H9 (cell line): ENCODE data around the gene TSPO. TPM values are rescaled to one million over a fixed set of nuclear protein-coding genes. Genes with fewer than 3 reads are reported as not detected.

Experiments
- DNase-seq: peaks from one replicate; pipeline ENCODE4 v3.0.0-alpha.2; 2017
- H2AFZ ChIP-seq: one replicate; pipeline ENCODE4 v1.6.1; 2013; ENCODE audit warnings: mild to moderate bottlenecking, low read length, control low read depth, moderate library complexity
- H2AK5ac ChIP-seq: 2 replicates; pipeline ENCODE4 v1.6.1; 2013; ENCODE audit warnings: low read length, control low read depth, mixed read lengths; ENCODE audit not compliant: insufficient read length
- H2BK120ac ChIP-seq: one replicate; pipeline ENCODE4 v1.6.1; 2013; ENCODE audit warnings: low read depth, mild to moderate bottlenecking, low read length, control low read depth, inconsistent platforms; ENCODE audit not compliant: poor library complexity, severe bottlenecking
- H2BK12ac ChIP-seq: 2 replicates; pipeline ENCODE4 v1.6.1; 2013; ENCODE audit warnings: low read length, control low read depth, mixed read lengths, low read depth; ENCODE audit not compliant: insufficient read length
- H2BK15ac ChIP-seq: 2 replicates; pipeline ENCODE4 v1.6.1; 2013; ENCODE audit warnings: low read depth, low read length, control low read depth
- H2BK20ac ChIP-seq: one replicate; pipeline ENCODE4 v1.6.1; 2013; ENCODE audit warnings: low read depth, mild to moderate bottlenecking, low read length, control low read depth, inconsistent platforms; ENCODE audit not compliant: poor library complexity, severe bottlenecking
- H2BK5ac ChIP-seq: 2 replicates; pipeline ENCODE4 v1.6.1; 2013; ENCODE audit warnings: low read length, control low read depth, mixed read lengths; ENCODE audit not compliant: insufficient read length
- H3K14ac ChIP-seq: 2 replicates; pipeline ENCODE4 v1.6.1; 2013; ENCODE audit warnings: low read length, control low read depth; ENCODE audit not compliant: insufficient read depth
- H3K18ac ChIP-seq: 2 replicates; pipeline ENCODE4 v1.6.1; 2013; ENCODE audit warnings: low read depth, mild to moderate bottlenecking, mixed read lengths, low read length, control low read depth; ENCODE audit not compliant: insufficient read length
- H3K23ac ChIP-seq: 2 replicates; pipeline ENCODE4 v1.6.1; 2013; ENCODE audit warnings: low read length, control low read depth, mixed read lengths, low read depth; ENCODE audit not compliant: insufficient read length
- H3K23me2 ChIP-seq: 2 replicates; pipeline ENCODE4 v1.6.1; 2013; ENCODE audit warnings: low read depth, mild to moderate bottlenecking, mixed read lengths, low read length, control low read depth; ENCODE audit not compliant: insufficient read length, poor library complexity, severe bottlenecking
- H3K27ac ChIP-seq: 2 replicates; pipeline ENCODE4 v1.5.1; 2013; ENCODE audit warnings: low read length, control low read depth, mixed read lengths, low read depth; ENCODE audit not compliant: insufficient read length
- H3K27me3 ChIP-seq: 2 replicates; pipeline ENCODE4 v1.6.1; 2013; ENCODE audit warnings: low read length, control low read depth, inconsistent platforms; ENCODE audit not compliant: insufficient read depth
- H3K4ac ChIP-seq: 2 replicates; pipeline ENCODE4 v1.6.1; 2013; ENCODE audit warnings: low read depth, mild to moderate bottlenecking, control low read depth, inconsistent platforms, low read length, moderate library complexity
- H3K4me1 ChIP-seq: 2 replicates; pipeline ENCODE4 v1.6.1; 2013; ENCODE audit warnings: low read length, control low read depth, inconsistent platforms; ENCODE audit not compliant: insufficient read depth
- H3K4me2 ChIP-seq: 2 replicates; pipeline ENCODE4 v1.6.1; 2013; ENCODE audit warnings: low read length, control low read depth, mixed read lengths; ENCODE audit not compliant: insufficient read length, insufficient read depth
- H3K56ac ChIP-seq: 2 replicates; pipeline ENCODE4 v1.6.1; 2013; ENCODE audit warnings: low read depth, mild to moderate bottlenecking, mixed read lengths, low read length, control low read depth; ENCODE audit not compliant: insufficient read length
- H3K79me1 ChIP-seq: 2 replicates; pipeline ENCODE4 v1.6.1; 2013; ENCODE audit warnings: low read depth, mild to moderate bottlenecking, moderate library complexity, low read length, control low read depth, inconsistent platforms; ENCODE audit not compliant: insufficient read depth, poor library complexity, severe bottlenecking
- H3K79me2 ChIP-seq: 2 replicates; pipeline ENCODE4 v1.6.1; 2013; ENCODE audit warnings: low read length, control low read depth, inconsistent platforms; ENCODE audit not compliant: insufficient read depth
- H3K9ac ChIP-seq: 2 replicates; pipeline ENCODE4 v1.6.1; 2013; ENCODE audit warnings: low read length, control low read depth, mixed read lengths; ENCODE audit not compliant: insufficient read length; ENCODE audit errors: extremely low read depth
- H3K9me3 ChIP-seq: one replicate; pipeline ENCODE4 v1.6.1; 2013; ENCODE audit warnings: low read depth, low read length, inconsistent platforms; ENCODE audit not compliant: control insufficient read depth
- H3T11ph ChIP-seq: one replicate; pipeline ENCODE4 v1.6.1; 2013; ENCODE audit warnings: mild to moderate bottlenecking, low read length, control low read depth, inconsistent platforms
- H4K20me1 ChIP-seq: one replicate; pipeline ENCODE4 v1.6.1; 2013; ENCODE audit not compliant: control insufficient read depth, insufficient read length, insufficient read depth
- H4K5ac ChIP-seq: 2 replicates; pipeline ENCODE4 v1.6.1; 2013; ENCODE audit warnings: low read depth, mild to moderate bottlenecking, mixed read lengths, low read length, control low read depth; ENCODE audit not compliant: insufficient read length
- H4K8ac ChIP-seq: replicated peaks from 2 replicates; pipeline ENCODE4 v1.6.1; 2013; ENCODE audit warnings: low read length, control low read depth, mixed read lengths, low read depth; ENCODE audit not compliant: insufficient read length
- H4K91ac ChIP-seq: 2 replicates; pipeline ENCODE4 v1.6.1; 2013; ENCODE audit warnings: low read depth, mild to moderate bottlenecking, moderate library complexity, mixed read lengths, low read length, control low read depth; ENCODE audit not compliant: insufficient read length
- H3K27ac Mint-ChIP-seq, 3 experiments: 2 replicates in 2 of 3; 3 replicates in 1 of 3; pipeline ENCODE4 v1.8.0; 2020 to 2021; ENCODE audit warnings: mixed read lengths in 3 of 3, mild to moderate bottlenecking in 1 of 3, moderate library complexity in 1 of 3
- H3K27me3 Mint-ChIP-seq: 2 replicates; pipeline ENCODE4 v1.8.0; 2021; ENCODE audit warnings: low read depth, mild to moderate bottlenecking, moderate library complexity, mixed read lengths
- H3K36me3 Mint-ChIP-seq, 3 experiments: 2 replicates in 2 of 3; 3 replicates in 1 of 3; pipeline ENCODE4 v1.8.0; 2020 to 2021; ENCODE audit warnings: low read depth in 3 of 3, mixed read lengths in 3 of 3; ENCODE audit not compliant: insufficient read depth in 1 of 3
- H3K4me1 Mint-ChIP-seq, 2 experiments: 2 replicates each; pipeline ENCODE4 v1.8.0; 2020; ENCODE audit warnings: mixed read lengths in 2 of 2
- H3K4me3 Mint-ChIP-seq, 2 experiments: 2 replicates in 1 of 2; 3 replicates in 1 of 2; pipeline ENCODE4 v1.8.0; 2020 to 2021; ENCODE audit warnings: mild to moderate bottlenecking in 2 of 2, mixed read lengths in 2 of 2, moderate library complexity in 1 of 2
- H3K9me3 Mint-ChIP-seq, 2 experiments: 2 replicates in 1 of 2; 3 replicates in 1 of 2; pipeline ENCODE4 v1.8.0; 2020; ENCODE audit warnings: mild to moderate bottlenecking in 2 of 2, mixed read lengths in 2 of 2, moderate library complexity in 1 of 2
- CTCF ChIP-seq: fragments of 200-600 bp; sonication (generic); conservative IDR thresholded peaks from 3 replicates; pipeline ENCODE4 v1.8.0; 2021; ENCODE audit warnings: antibody characterized with exemption, mild to moderate bottlenecking
- WGBS: extraction: QIAGEN DNeasy Blood & Tissue Kit; methylation state at CpG from one replicate; pipeline ENCODE4 v1.1.7; 2013; ENCODE audit warnings: missing lambda C conversion rate, low lambda C conversion rate, mixed read lengths; ENCODE audit not compliant: insufficient read length; ENCODE audit errors: extremely low coverage; 5-methylcytosine and 5-hydroxymethylcytosine counted together
- total RNA-seq: library from RNA; stranded (reverse); gene quantifications from 2 replicates; pipeline ENCODE4 v1.2.1, GENCODE V29; 2021

Gene TSPO
- total RNA-seq, 1 experiment from 2014 or later = 14.8 TPM

GRCh38 chr22:43128928-43129424 is 22.4 kb upstream of the TSPO start:
- Histone ChIP-seq H3K56ac (no peak overlapping the region), H3K27me3 (no peaks in the 10 kb centered on the region), H2BK20ac (no peak overlapping the region), H3K4ac (no peak overlapping the region), H2BK120ac (no peak overlapping the region), H2AK5ac (no peak overlapping the region), H2BK15ac (no peak overlapping the region), H2AFZ (no peak overlapping the region), H4K8ac (no peak overlapping the region), H3K9me3 (no peaks in the 10 kb centered on the region), H4K20me1 (no peaks in the 10 kb centered on the region), H3K79me1 (no peaks in the 10 kb centered on the region), H3K18ac (no peak overlapping the region), H3K27ac (no peak overlapping the region), H2BK5ac (no peak overlapping the region), H3K4me1 (no peaks in the 10 kb centered on the region), H3K79me2 (no peaks in the 10 kb centered on the region), H3K9ac (no peak overlapping the region), H3K4me2 (no peak overlapping the region), H4K5ac (no peak overlapping the region), H2BK12ac (no peak overlapping the region), H3K23ac (no peak overlapping the region), H3K23me2 (no peaks in the 10 kb centered on the region), H3T11ph (no peak overlapping the region), H3K14ac (no peak overlapping the region), H4K91ac (no peak overlapping the region)
- Mint-ChIP-seq H3K4me3 (no peak overlapping the region), H3K27me3 (no peaks in the 10 kb centered on the region; the same call in 1 of the 2 replicates), H3K4me1 (peaks cover 9 to 22% of the 10 kb centered on the region in 2 experiments), H3K36me3 (peaks cover 2 to 22% (median 21%) of the 10 kb centered on the region in 3 experiments; a peak in 5 of 7 replicates), H3K27ac (no peak overlapping the region; a peak in 2 of 7 replicates), H3K9me3 (no peaks in the 10 kb centered on the region)
- WGBS = no CpG with 5 or more reads among the region's 20 CpGs
- no peak for DNase-seq
- TF ChIP-seq CTCF = no peak
